ENCODE results near the gene IGSF11. TPM values are rescaled to one million over a fixed set of nuclear protein-coding genes. Genes with fewer than 3 reads are reported as not detected.

IGSF11 gene
- total RNA-seq, 1 experiment from 2014 or later = 0.66 TPM

GRCh38 chr3:118990823-118991560 lies 43.7 kb downstream of the IGSF11 start:
- Histone ChIP-seq H3K79me2 (ENCODE audit: low read length) (no peaks in the 10 kb centered on the region), H3K9me3 (ENCODE audit: low read length) (no peaks in the 10 kb centered on the region), H4K20me1 (ENCODE audit: low read length) (no peaks in the 10 kb centered on the region), H3K27me3 (ENCODE audit: low read length) (peaks cover 72% of the 10 kb centered on the region), H3K4me1 (ENCODE audit: insufficient read depth, low read length) (no peaks in the 10 kb centered on the region), H3K36me3 (ENCODE audit: low read depth, low read length) (no peaks in the 10 kb centered on the region), H3K4me2 (ENCODE audit: low read length) (no peak overlapping the region), H3K4me3 (ENCODE audit: low read length) (no peak overlapping the region), H3K9ac (ENCODE audit: low read length) (no peak overlapping the region), H2AFZ (ENCODE audit: low read length) (no peak overlapping the region), H3K27ac (ENCODE audit: low read length) (no peak overlapping the region), H3F3A (ENCODE audit: low read length, unreplicated experiment) (no peaks in the 10 kb centered on the region), H3K9me2 (replicated peaks; ENCODE audit: low read length) (no peaks in the 10 kb centered on the region)
- ChIA-PET CTCF (no interaction called here), POLR2A (ENCODE audit: unreplicated experiment) (no interaction called here)
- DNase-seq (no peak), ATAC-seq (no peak)
- TF ChIP-seq EZH2phosphoT487 (IDR thresholded peaks at IDR 0.05; ENCODE audit: borderline replicate concordance, low read length) (no peak), CTCF (conservative IDR thresholded peaks at IDR 0.05; ENCODE audit: low read depth, low read length) (no peak), EZH2 (IDR thresholded peaks at IDR 0.05; ENCODE audit: low read length, unreplicated experiment) (no peak)
- intact Hi-C loops (cut with micrococcal nuclease) = no loop called here
- BruUV-seq (replicated peaks) = no TSS peak

DNA sequence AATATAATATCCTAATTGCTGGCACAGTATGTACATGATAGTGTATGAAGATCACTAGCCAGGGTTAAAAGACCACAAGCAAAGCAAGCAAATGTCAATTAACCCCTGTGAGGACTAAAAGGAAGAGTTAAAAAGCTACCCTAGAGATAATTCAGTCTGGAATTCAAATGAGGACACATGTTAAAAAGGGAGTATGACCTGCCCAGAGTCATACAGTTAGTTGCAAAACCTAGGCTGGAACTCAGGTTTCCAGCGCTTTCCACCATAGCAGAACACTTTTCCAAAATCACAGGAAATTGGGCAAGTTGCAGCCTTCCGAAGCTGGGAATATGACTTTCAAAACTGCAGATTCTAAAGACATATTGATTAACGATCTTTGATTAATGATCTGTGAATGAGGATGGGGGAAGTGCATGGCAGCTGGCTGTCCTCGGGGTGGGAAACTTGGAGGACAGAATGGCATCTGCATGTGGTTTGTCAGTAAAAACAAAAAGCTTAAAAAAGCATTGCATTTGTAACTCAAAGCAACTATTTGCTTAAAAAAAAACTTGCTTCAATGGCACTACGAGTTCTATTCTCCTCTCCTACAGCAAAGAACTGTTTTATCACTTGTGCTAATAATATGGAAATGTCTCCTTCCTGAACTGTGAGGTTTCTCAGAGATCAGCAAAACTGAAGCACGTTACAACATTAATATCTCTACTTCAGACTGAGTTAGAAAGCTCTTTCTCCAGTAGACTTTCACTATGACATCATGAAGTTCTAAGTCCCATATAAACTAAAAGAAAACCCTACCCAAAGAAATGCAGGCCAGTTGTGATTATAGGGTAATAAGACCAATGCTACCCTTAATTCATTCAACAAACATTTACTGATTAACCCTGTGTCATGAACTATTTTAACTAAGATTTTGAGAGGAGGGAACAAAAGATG lies 46.2 kb downstream of the IGSF11 start:
- intact Hi-C loops (cut with micrococcal nuclease) = no loop called here
- CTCF ChIA-PET = no interaction called here
- no peaks in the 10 kb centered on the region for H3F3A ChIP-seq (ENCODE audit: low read length, unreplicated experiment)
- H3K9me2 ChIP-seq (replicated peaks; ENCODE audit: low read length) = no peaks in the 10 kb centered on the region
- TF ChIP-seq CTCF (conservative IDR thresholded peaks at IDR 0.05; ENCODE audit: low read depth, low read length) (no peak), EZH2 (IDR thresholded peaks at IDR 0.05; ENCODE audit: low read length, unreplicated experiment) (no peak), EZH2phosphoT487 (IDR thresholded peaks at IDR 0.05; ENCODE audit: borderline replicate concordance, low read length) (no peak)
- no TSS peak for BruUV-seq (replicated peaks)
- no peaks in the 10 kb centered on the region for H3K9me3 ChIP-seq (ENCODE audit: low read length)
- peaks cover 74% of the 10 kb centered on the region for H3K27me3 ChIP-seq (ENCODE audit: low read length)
- no peak overlapping the region for H2AFZ ChIP-seq (ENCODE audit: low read length)
- H3K4me2 ChIP-seq (ENCODE audit: low read length) = no peak overlapping the region
- H3K4me1 ChIP-seq (ENCODE audit: insufficient read depth, low read length) = no peaks in the 10 kb centered on the region
- no peak overlapping the region for H3K9ac ChIP-seq (ENCODE audit: low read length)
- no peak for DNase-seq
- no peaks in the 10 kb centered on the region for H3K79me2 ChIP-seq (ENCODE audit: low read length)
- H3K4me3 ChIP-seq (ENCODE audit: low read length) = no peak overlapping the region
- H4K20me1 ChIP-seq (ENCODE audit: low read length) = no peaks in the 10 kb centered on the region
- no peak overlapping the region for H3K27ac ChIP-seq (ENCODE audit: low read length)
- POLR2A ChIA-PET (ENCODE audit: unreplicated experiment) = no interaction called here
- ATAC-seq = no peak
- H3K36me3 ChIP-seq (ENCODE audit: low read depth, low read length) = no peaks in the 10 kb centered on the region
